HG03460 (cell line): ENCODE results near the gene FAM180B.

ENCODE experiments used
- ATAC-seq: cut with Tn5 transposase; IDR thresholded peaks from one replicate; pipeline ENCODE4 v1.9.1; 2021; ENCODE audit not compliant: unreplicated experiment

FAM180B gene

GRCh38 chr11:47566149-47566698, 20.3 kb upstream of the FAM180B start:
- ATAC-seq: no peak

GRCh38 chr11:47569646-47570045, 16.8 kb upstream of the FAM180B start:
- ATAC-seq: no peak

GRCh38 chr11:47570651-47571356, 15.7 kb upstream of the FAM180B start:
- no peak for ATAC-seq

- ATAC-seq: no peak
Observed at GRCh38 chr11:47571357-47571729, 15.1 kb upstream of the FAM180B start.

GRCh38 chr11:47571895-47572294, 14.6 kb upstream of the FAM180B start:
- ATAC-seq: no peak

GRCh38 chr11:47572715-47573255, 13.7 kb upstream of the FAM180B start:
- ATAC-seq: no peak

DNA sequence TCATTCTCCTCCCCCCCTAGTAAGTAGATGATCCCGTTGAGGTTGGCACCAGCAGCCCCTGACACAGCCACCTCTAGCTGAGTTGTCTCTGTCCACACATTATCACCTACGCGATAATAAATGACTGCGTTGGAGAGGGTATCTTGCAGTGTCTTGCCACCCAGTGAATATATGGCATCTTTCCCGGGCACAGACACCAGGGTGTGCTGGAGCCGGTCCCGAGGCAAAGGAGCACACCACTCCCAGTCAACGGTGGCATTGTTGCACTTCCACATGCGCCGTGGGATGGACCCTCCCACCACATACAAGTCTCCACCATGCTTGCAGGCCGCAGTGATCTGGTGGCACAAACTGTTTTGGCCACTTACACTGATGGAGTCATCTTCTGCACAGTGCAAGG, 13.2 kb upstream of the FAM180B start:
- no peak for ATAC-seq

DNA sequence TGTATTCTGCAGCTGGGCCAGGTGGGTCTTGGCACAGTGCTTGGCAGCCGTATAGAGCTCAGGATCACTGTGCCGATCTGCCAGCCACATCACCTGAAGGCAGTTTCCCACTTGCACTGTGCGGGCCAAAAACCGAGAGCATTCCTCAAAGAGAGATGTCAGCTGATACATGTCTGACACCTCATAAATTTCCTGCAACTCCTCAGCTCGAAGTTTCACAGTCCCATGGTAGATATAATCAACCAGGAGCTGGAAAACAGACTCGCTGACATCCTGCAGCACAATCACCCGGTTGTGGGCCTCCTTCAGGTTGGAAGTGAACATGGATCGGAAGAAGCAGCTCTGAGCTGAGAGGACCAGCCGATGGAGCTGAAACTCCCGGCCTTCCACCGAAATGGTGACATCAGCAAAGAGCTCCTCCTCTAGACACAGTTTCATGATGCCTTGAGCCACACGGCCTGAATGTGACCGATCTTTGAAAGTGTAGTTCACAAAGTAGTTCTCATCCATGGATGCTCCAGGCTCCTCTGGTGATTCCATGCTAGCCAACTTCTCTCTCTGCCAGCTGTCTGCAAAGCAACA, 8.9 kb upstream of the FAM180B start:
- no peak for ATAC-seq

GRCh38 chr11:47578524-47579494, 7.7 kb upstream of the FAM180B start, which contains the start of the genes KBTBD4 and NDUFS3:
Gene KBTBD4 (minus strand): TSS chr11:47578970. CDS start chr11:47578951, 19 bp downstream.
Gene NDUFS3 (plus strand): TSS chr11:47579074. CDS start chr11:47579092, 18 bp downstream.
- ATAC-seq: peak; percentile 96

GRCh38 chr11:47583844-47584243, 2.6 kb upstream of the FAM180B start:
- ATAC-seq: no peak

- ATAC-seq: no peak
Observed at GRCh38 chr11:47587039-47587716, 700 bp downstream of the FAM180B start.

GRCh38 chr11:47587723-47588326, 1.3 kb downstream of the FAM180B start:
- no peak for ATAC-seq

GRCh38 chr11:47589118-47589517, 2.6 kb downstream of the FAM180B start:
- no peak for ATAC-seq

- no peak for ATAC-seq
Observed at GRCh38 chr11:47589584-47589976, 3.1 kb downstream of the FAM180B start.

- no peak for ATAC-seq
Observed at GRCh38 chr11:47589977-47590861, 3.7 kb downstream of the FAM180B start.

DNA sequence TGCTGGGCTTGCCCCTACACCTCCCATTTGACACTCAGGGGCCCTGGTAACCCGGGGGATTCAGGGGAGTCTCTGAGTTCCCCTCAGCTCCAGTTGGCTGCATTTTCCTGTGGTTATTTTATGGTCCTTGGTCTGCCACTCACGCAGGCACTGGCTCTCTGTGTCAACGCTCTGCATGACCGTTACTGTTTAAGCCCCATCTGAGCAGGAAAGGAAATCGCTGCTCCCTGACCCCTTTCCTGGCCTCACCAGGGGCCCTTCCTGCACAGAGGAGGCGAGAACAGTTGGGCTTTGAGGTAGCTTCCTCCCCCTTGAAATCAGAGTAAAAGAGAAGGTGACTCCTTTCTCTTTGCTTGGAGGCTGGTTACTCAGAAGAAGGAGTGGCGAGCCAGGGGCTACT, 5.3 kb downstream of the FAM180B start:
- no peak for ATAC-seq

- no peak for ATAC-seq
Observed at GRCh38 chr11:47592251-47592650, 5.8 kb downstream of the FAM180B start.

DNA sequence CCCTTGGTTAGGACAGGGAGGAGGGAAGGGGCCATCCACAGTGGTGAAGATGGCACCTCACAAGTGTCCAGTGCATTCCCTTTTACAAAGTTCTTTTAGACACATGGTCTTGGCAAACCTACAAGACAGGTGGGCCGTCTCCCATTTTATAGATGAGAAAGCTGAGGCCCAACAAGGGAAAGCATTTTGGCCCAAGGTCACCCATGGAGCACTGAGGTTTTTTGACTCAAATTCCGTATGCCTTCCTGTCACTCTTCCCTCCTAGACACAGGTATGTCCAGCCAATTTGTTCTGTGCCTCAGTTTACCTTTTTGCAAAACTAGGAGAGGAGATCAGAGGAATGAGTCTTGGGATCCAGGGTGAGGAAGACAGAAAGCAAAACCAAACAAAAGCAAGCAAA, 6.5 kb downstream of the FAM180B start:
- no peak for ATAC-seq

DNA sequence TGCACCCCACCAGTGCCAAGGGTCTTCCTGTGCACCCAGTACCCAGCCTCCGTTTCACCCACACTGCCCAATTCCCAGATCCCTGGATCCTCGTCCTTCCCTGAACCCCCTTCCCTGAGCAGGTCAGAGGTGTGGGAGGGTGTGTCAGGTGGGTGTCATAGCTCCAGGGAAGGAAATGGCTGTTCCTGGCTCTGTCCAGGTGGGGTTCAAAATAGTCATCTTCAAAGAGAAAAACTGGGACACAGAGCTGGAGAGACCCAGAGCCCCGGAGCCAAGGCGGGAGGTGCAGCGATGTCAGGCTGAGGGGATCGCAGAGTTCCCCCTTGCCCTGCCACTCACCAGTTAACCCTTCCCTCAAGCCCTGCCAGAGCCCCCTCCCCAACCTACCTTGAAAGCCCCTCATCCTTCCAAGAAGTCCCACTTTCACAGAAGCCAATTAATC, 7.0 kb downstream of the FAM180B start:
- no peak for ATAC-seq
